Measurements from ENCODE around the gene GRM1. TPM values are rescaled to one million over a fixed set of nuclear protein-coding genes. Genes with fewer than 3 reads are reported as not detected.
A peak's percentile ranks its signal among the peaks of the same experiment; 100 is the strongest.

The GRM1 gene
- total and polyA plus RNA-seq, 2 experiments from 2014 or later, result not detected

GRCh38 chr6:146111881-146112450, 83.1 kb downstream of the GRM1 start:
- no peaks in the 10 kb centered on the region for H3K79me2 ChIP-seq (ENCODE audit: insufficient read depth)
- no peak overlapping the region for H3K9ac ChIP-seq
- no peak overlapping the region for H3K4me3 ChIP-seq
- H3K27me3 ChIP-seq (replicated peaks; ENCODE audit: insufficient read depth), result no peaks in the 10 kb centered on the region
- no peak for DNase-seq
- no peaks in the 10 kb centered on the region for H3K36me3 ChIP-seq (ENCODE audit: low read depth)
- H3K9me3 ChIP-seq (ENCODE audit: low read depth), result no peaks in the 10 kb centered on the region
- no peak overlapping the region for H2AFZ ChIP-seq
- no peaks in the 10 kb centered on the region for H3K4me1 ChIP-seq (ENCODE audit: insufficient read depth)
- TF ChIP-seq EZH2 (IDR thresholded peaks at IDR 0.05; ENCODE audit: insufficient read depth, poor library complexity, severe bottlenecking) (no peak), EZH2phosphoT487 (IDR thresholded peaks at IDR 0.05; ENCODE audit: insufficient read depth, low read depth) (no peak)
- no peak overlapping the region for H3K27ac ChIP-seq
- no peaks in the 10 kb centered on the region for H4K20me1 ChIP-seq (ENCODE audit: insufficient read depth)
- no peak overlapping the region for H3K4me2 ChIP-seq (ENCODE audit: unreplicated experiment)
- no peaks in the 10 kb centered on the region for H3F3A ChIP-seq (ENCODE audit: insufficient read depth)
- no peaks in the 10 kb centered on the region for H3K9me2 ChIP-seq (ENCODE audit: insufficient read depth)
- in situ Hi-C loops (cut with MboI), result no loop called here

GRCh38 chr6:146113084-146113623, 84.3 kb downstream of the GRM1 start:
- no peak overlapping the region for H3K4me2 ChIP-seq (ENCODE audit: unreplicated experiment)
- H3K36me3 ChIP-seq (ENCODE audit: low read depth), result no peaks in the 10 kb centered on the region
- no peaks in the 10 kb centered on the region for H3K4me1 ChIP-seq (ENCODE audit: insufficient read depth)
- no peaks in the 10 kb centered on the region for H3K9me3 ChIP-seq (ENCODE audit: low read depth)
- H3K79me2 ChIP-seq (ENCODE audit: insufficient read depth), result no peaks in the 10 kb centered on the region
- H4K20me1 ChIP-seq (ENCODE audit: insufficient read depth), result no peaks in the 10 kb centered on the region
- H3K27me3 ChIP-seq (replicated peaks; ENCODE audit: insufficient read depth), result no peaks in the 10 kb centered on the region
- H3K9ac ChIP-seq, result no peak overlapping the region
- TF ChIP-seq EZH2 (IDR thresholded peaks at IDR 0.05; ENCODE audit: insufficient read depth, poor library complexity, severe bottlenecking) (no peak), EZH2phosphoT487 (IDR thresholded peaks at IDR 0.05; ENCODE audit: insufficient read depth, low read depth) (no peak)
- in situ Hi-C loops (cut with MboI), result no loop called here
- peak; percentile 1 for DNase-seq
- no peaks in the 10 kb centered on the region for H3F3A ChIP-seq (ENCODE audit: insufficient read depth)
- H3K27ac ChIP-seq, result no peak overlapping the region
- H2AFZ ChIP-seq, result no peak overlapping the region
- 9% methylated on average over 5 of the region's 5 CpGs for WGBS, 2 experiments (ENCODE audit: low coverage in 1 of 2, low lambda C conversion rate in 2 of 2, missing lambda C conversion rate in 2 of 2)
- H3K4me3 ChIP-seq, result no peak overlapping the region
- H3K9me2 ChIP-seq (ENCODE audit: insufficient read depth), result no peaks in the 10 kb centered on the region

DNA sequence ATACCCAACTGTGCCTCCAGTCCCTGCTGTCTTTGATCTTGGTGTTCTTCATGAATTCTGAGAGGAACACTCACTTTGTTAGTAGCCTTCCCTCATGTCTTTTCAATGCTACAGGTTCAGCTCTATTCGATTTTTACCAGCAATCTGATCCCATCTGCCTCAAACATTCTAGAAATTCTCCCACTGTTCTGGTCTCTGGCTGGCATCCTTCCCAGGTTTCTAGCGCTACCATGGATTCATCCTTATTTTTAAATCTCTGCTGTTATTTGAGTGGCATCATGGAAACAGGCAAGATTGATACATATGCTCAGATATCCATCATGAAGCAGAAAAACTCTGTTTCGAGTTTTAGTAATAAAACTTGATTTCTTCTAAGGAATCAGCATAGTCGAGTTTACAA, 94.8 kb downstream of the GRM1 start:
- Histone ChIP-seq H4K20me1 (ENCODE audit: insufficient read depth) (no peaks in the 10 kb centered on the region), H3K27ac (no peak overlapping the region), H3K4me2 (ENCODE audit: unreplicated experiment) (no peak overlapping the region), H3K9me3 (ENCODE audit: low read depth) (no peaks in the 10 kb centered on the region), H3K36me3 (ENCODE audit: low read depth) (no peaks in the 10 kb centered on the region), H3K27me3 (replicated peaks; ENCODE audit: insufficient read depth) (no peaks in the 10 kb centered on the region), H3K79me2 (ENCODE audit: insufficient read depth) (no peaks in the 10 kb centered on the region), H3K4me3 (no peak overlapping the region), H3K9ac (no peak overlapping the region), H2AFZ (no peak overlapping the region), H3K4me1 (ENCODE audit: insufficient read depth) (no peaks in the 10 kb centered on the region), H3F3A (ENCODE audit: insufficient read depth) (no peaks in the 10 kb centered on the region), H3K9me2 (ENCODE audit: insufficient read depth) (no peaks in the 10 kb centered on the region)
- TF ChIP-seq EZH2 (IDR thresholded peaks at IDR 0.05; ENCODE audit: insufficient read depth, poor library complexity, severe bottlenecking), result no peak
- TF ChIP-seq EZH2phosphoT487 (IDR thresholded peaks at IDR 0.05; ENCODE audit: insufficient read depth, low read depth), result no peak
- WGBS, 2 experiments (ENCODE audit: low coverage in 1 of 2, low lambda C conversion rate in 2 of 2, missing lambda C conversion rate in 2 of 2), result 10 to 14% methylated on average over 4 of the region's 4 CpGs
- in situ Hi-C loops (cut with MboI), result no loop called here
- DNase-seq, result no peak

GRCh38 chr6:146127447-146128215, 98.8 kb downstream of the GRM1 start:
- no peak for DNase-seq
- Histone ChIP-seq H3K4me3 (no peak overlapping the region), H3F3A (ENCODE audit: insufficient read depth) (no peaks in the 10 kb centered on the region), H3K27ac (no peak overlapping the region), H2AFZ (no peak overlapping the region), H3K9ac (no peak overlapping the region), H4K20me1 (ENCODE audit: insufficient read depth) (no peaks in the 10 kb centered on the region), H3K9me3 (ENCODE audit: low read depth) (no peaks in the 10 kb centered on the region), H3K4me2 (ENCODE audit: unreplicated experiment) (no peak overlapping the region), H3K4me1 (ENCODE audit: insufficient read depth) (no peaks in the 10 kb centered on the region), H3K79me2 (ENCODE audit: insufficient read depth) (no peaks in the 10 kb centered on the region), H3K36me3 (ENCODE audit: low read depth) (no peaks in the 10 kb centered on the region), H3K27me3 (replicated peaks; ENCODE audit: insufficient read depth) (no peaks in the 10 kb centered on the region), H3K9me2 (ENCODE audit: insufficient read depth) (no peaks in the 10 kb centered on the region)
- 7 to 15% methylated on average over 2 of the region's 2 CpGs for WGBS, 2 experiments (ENCODE audit: low coverage in 1 of 2, low lambda C conversion rate in 2 of 2, missing lambda C conversion rate in 2 of 2)
- in situ Hi-C loops (cut with MboI), result no loop called here
- TF ChIP-seq EZH2 (IDR thresholded peaks at IDR 0.05; ENCODE audit: insufficient read depth, poor library complexity, severe bottlenecking), result no peak
- TF ChIP-seq EZH2phosphoT487 (IDR thresholded peaks at IDR 0.05; ENCODE audit: insufficient read depth, low read depth), result no peak

Data from GM23248 (cell line).